ENCODE results near the gene WFDC5. TPM values are rescaled to one million over a fixed set of nuclear protein-coding genes. Genes with fewer than 3 reads are reported as not detected.
"Not testable (repeated sequence)": the region's sequence is repeated elsewhere in the genome, so short reads cannot be mapped to it uniquely, and the experiment has no call there.

The WFDC5 gene
- total RNA-seq, 1 donor from 2014 or later = not detected

DNA sequence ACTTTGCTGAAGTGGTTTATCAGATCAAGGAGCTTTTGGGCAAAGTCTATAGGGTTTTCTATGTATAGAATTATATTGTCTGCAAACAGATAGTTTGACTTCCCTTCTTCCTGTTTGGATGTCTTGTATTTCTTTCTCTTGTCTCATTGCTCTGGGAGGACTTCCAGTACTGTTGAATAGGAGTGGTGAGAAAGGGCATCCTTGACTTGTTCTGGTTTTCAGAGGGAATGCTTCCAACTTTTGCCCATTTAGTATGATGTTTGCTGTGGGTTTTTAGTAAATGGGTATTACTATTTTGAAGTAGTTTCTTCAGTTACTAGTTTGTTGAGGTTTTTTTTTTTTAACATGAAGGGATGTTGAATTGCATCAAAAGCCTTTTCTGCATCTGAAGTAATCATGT lies 50.2 kb downstream of the WFDC5 start:
- Histone ChIP-seq H4K20me1 (ENCODE audit: low read depth) (no peaks in the 10 kb centered on the region), H3K79me2 (ENCODE audit: low read depth) (no peaks in the 10 kb centered on the region), H3K36me3 (no peaks in the 10 kb centered on the region), H3K9ac (no peak overlapping the region), H3K27ac (no peak overlapping the region), H2AFZ (replicated peaks) (no peak overlapping the region), H3F3A (ENCODE audit: low read depth) (no peaks in the 10 kb centered on the region), H3K27me3 (no peaks in the 10 kb centered on the region), H3K9me3 (ENCODE audit: low read depth) (no peaks in the 10 kb centered on the region), H3K4me3 (no peak overlapping the region), H3K4me1 (no peaks in the 10 kb centered on the region), H3K4me2 (no peak overlapping the region)
- H3K36me3 Mint-ChIP-seq = peaks cover 12% of the 10 kb centered on the region
- H3K4me1 Mint-ChIP-seq = no peaks in the 10 kb centered on the region
- DNase-seq (ENCODE audit: low spot score) = no peak
- no peak overlapping the region for H3K4me3 Mint-ChIP-seq
- no peak overlapping the region for H3K27ac Mint-ChIP-seq
- TF ChIP-seq EZH2 (IDR thresholded peaks at IDR 0.05) (no peak), CTCF (IDR thresholded peaks at IDR 0.05) (no peak), EZH2phosphoT487 (IDR thresholded peaks at IDR 0.05) (no peak)
- H3K27me3 Mint-ChIP-seq (ENCODE audit: insufficient read depth, low read depth) = no peaks in the 10 kb centered on the region
- H3K9me3 Mint-ChIP-seq = peaks cover 7% of the 10 kb centered on the region

GRCh38 chr20:45063107-45063506 lies 51.9 kb downstream of the WFDC5 start:
- H3K4me1 Mint-ChIP-seq; H3K27me3 ChIP-seq; H3K4me2 ChIP-seq; H4K20me1 ChIP-seq (ENCODE audit: low read depth); H3K9me3 ChIP-seq (ENCODE audit: low read depth); H3K27me3 Mint-ChIP-seq (ENCODE audit: insufficient read depth, low read depth); H3K79me2 ChIP-seq (ENCODE audit: low read depth); H3F3A ChIP-seq (ENCODE audit: low read depth); H3K4me3 Mint-ChIP-seq; H3K27ac ChIP-seq; H3K4me3 ChIP-seq; H3K27ac Mint-ChIP-seq; H3K36me3 ChIP-seq; H2AFZ ChIP-seq (replicated peaks); H3K9me3 Mint-ChIP-seq; DNase-seq (ENCODE audit: low spot score); H3K9ac ChIP-seq; H3K4me1 ChIP-seq: not testable (repeated sequence)
- peaks cover 12% of the 10 kb centered on the region for H3K36me3 Mint-ChIP-seq

GRCh38 chr20:45061244-45061643 lies 53.7 kb downstream of the WFDC5 start:
- Histone ChIP-seq H3K9ac (no peak overlapping the region), H3K36me3 (no peaks in the 10 kb centered on the region), H3K4me1 (no peaks in the 10 kb centered on the region), H3K27ac (no peak overlapping the region), H3K9me3 (ENCODE audit: low read depth) (no peaks in the 10 kb centered on the region), H3F3A (ENCODE audit: low read depth) (no peaks in the 10 kb centered on the region), H4K20me1 (ENCODE audit: low read depth) (no peaks in the 10 kb centered on the region), H3K27me3 (no peaks in the 10 kb centered on the region), H2AFZ (replicated peaks) (no peak overlapping the region), H3K79me2 (ENCODE audit: low read depth) (no peaks in the 10 kb centered on the region), H3K4me2 (no peak overlapping the region), H3K4me3 (no peak overlapping the region)
- TF ChIP-seq EZH2phosphoT487 (IDR thresholded peaks at IDR 0.05) (no peak), EZH2 (IDR thresholded peaks at IDR 0.05) (no peak), CTCF (IDR thresholded peaks at IDR 0.05) (no peak)
- H3K27ac Mint-ChIP-seq = no peak overlapping the region
- peaks cover 7% of the 10 kb centered on the region for H3K9me3 Mint-ChIP-seq
- H3K4me3 Mint-ChIP-seq = no peak overlapping the region
- no peaks in the 10 kb centered on the region for H3K4me1 Mint-ChIP-seq
- peaks cover 14% of the 10 kb centered on the region for H3K36me3 Mint-ChIP-seq
- no peak for DNase-seq (ENCODE audit: low spot score)
- no peaks in the 10 kb centered on the region for H3K27me3 Mint-ChIP-seq (ENCODE audit: insufficient read depth, low read depth)

DNA sequence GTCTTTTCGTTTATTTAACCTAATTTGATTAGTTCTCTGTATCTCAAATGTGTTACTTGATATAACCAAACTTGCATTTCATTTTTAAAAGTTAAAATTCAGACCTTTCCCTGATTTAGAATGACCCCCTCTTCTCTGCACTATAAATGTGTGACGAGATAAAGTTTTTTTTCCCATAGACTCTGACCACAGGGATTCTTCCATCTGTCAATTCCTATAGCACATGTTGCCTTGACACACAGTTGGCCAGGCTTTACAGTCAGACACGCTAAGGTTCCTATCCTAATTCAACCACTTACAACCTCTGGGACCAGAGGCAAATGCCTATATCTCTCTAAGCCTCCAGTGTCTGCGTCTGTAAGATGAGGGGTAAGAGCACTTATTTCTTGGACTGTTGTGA lies 54.7 kb downstream of the WFDC5 start:
- no peak for TF ChIP-seq EZH2phosphoT487 (IDR thresholded peaks at IDR 0.05)
- no peak for TF ChIP-seq CTCF (IDR thresholded peaks at IDR 0.05)
- no peak for TF ChIP-seq EZH2 (IDR thresholded peaks at IDR 0.05)

More for the DNA sequence above, 54.7 kb downstream of the WFDC5 start:
- Histone ChIP-seq H3F3A (ENCODE audit: low read depth) (no peaks in the 10 kb centered on the region), H4K20me1 (ENCODE audit: low read depth) (no peaks in the 10 kb centered on the region), H3K4me1 (no peaks in the 10 kb centered on the region), H3K27ac (no peak overlapping the region), H3K9ac (no peak overlapping the region), H3K27me3 (no peaks in the 10 kb centered on the region), H2AFZ (replicated peaks) (no peak overlapping the region), H3K9me3 (ENCODE audit: low read depth) (no peaks in the 10 kb centered on the region), H3K4me2 (no peak overlapping the region), H3K4me3 (no peak overlapping the region), H3K79me2 (ENCODE audit: low read depth) (no peaks in the 10 kb centered on the region), H3K36me3 (no peaks in the 10 kb centered on the region)
- Mint-ChIP-seq H3K4me3 (no peak overlapping the region), H3K27ac (no peak overlapping the region), H3K9me3 (peaks cover 7% of the 10 kb centered on the region), H3K4me1 (no peaks in the 10 kb centered on the region), H3K27me3 (ENCODE audit: insufficient read depth, low read depth) (no peaks in the 10 kb centered on the region), H3K36me3 (peaks cover 15% of the 10 kb centered on the region)
- DNase-seq (ENCODE audit: low spot score) = no peak

Other genes starting within 250 kb of the WFDC5 start
- 99.4 and 107 TPM in 2 replicates for gene YWHAB, start 229.5 kb downstream of the WFDC5 start, total RNA-seq (ENCODE audit: low replicate concordance)
- gene PABPC1L, start 205.1 kb downstream of the WFDC5 start, total RNA-seq (ENCODE audit: low replicate concordance) = 45.3 and 56.3 TPM in 2 replicates
- gene TOMM34, start 154.8 kb downstream of the WFDC5 start, total RNA-seq (ENCODE audit: low replicate concordance) = 27.3 and 51.8 TPM in 2 replicates
- 32.7 and 46.1 TPM in 2 replicates for gene STK4, start 148.7 kb downstream of the WFDC5 start, total RNA-seq (ENCODE audit: low replicate concordance)
- 0.03 TPM in 1 of 2 replicates, not detected in the other for gene KCNS1, start 14.0 kb downstream of the WFDC5 start, total RNA-seq (ENCODE audit: low replicate concordance)
- gene WFDC12, start 9.3 kb upstream of the WFDC5 start, total RNA-seq (ENCODE audit: low replicate concordance) = not detected in 2 replicates
- gene PI3, start 59.7 kb upstream of the WFDC5 start, total RNA-seq (ENCODE audit: low replicate concordance) = not detected in 2 replicates
- gene SEMG1, start 91.9 kb upstream of the WFDC5 start, total RNA-seq (ENCODE audit: low replicate concordance) = not detected in 2 replicates
- not detected in 2 replicates for gene SEMG2, start 106.2 kb upstream of the WFDC5 start, total RNA-seq (ENCODE audit: low replicate concordance)
- gene SLPI, start 139.4 kb upstream of the WFDC5 start, total RNA-seq (ENCODE audit: low replicate concordance) = not detected in 2 replicates
- gene RBPJL, start 191.7 kb upstream of the WFDC5 start, total RNA-seq (ENCODE audit: low replicate concordance) = not detected in 2 replicates
- 0.06 TPM in 1 of 2 replicates, not detected in the other for gene MATN4, start 193.1 kb upstream of the WFDC5 start, total RNA-seq (ENCODE audit: low replicate concordance)
- 19.3 and 27.6 TPM in 2 replicates for gene SDC4, start 233.2 kb upstream of the WFDC5 start, total RNA-seq (ENCODE audit: low replicate concordance)
- 10.5 and 21.5 TPM in 2 replicates for gene SYS1, start 248.0 kb upstream of the WFDC5 start, total RNA-seq (ENCODE audit: low replicate concordance)